HEK293T (cell line): ENCODE measurements around the gene HOXD11.

ENCODE experiments used
- ARNT ChIP-seq: fragments of 450-650 bp; IDR thresholded peaks from 2 replicates; pipeline ENCODE4 v1.6.1; 2017; ENCODE audit warnings: mild to moderate bottlenecking
- NFRKB ChIP-seq: fragments of 450-650 bp; IDR thresholded peaks from 2 replicates; pipeline ENCODE4 v1.6.1; 2016; ENCODE audit warnings: mild to moderate bottlenecking, moderate library complexity
- SUZ12 ChIP-seq: fragments of 450-650 bp; IDR thresholded peaks from 2 replicates; pipeline ENCODE4 v1.6.1; 2016; ENCODE audit warnings: mild to moderate bottlenecking
- TF ChIP-seq, protein P1 (sequence below): fragments of 450-650 bp; IDR thresholded peaks from 2 replicates; pipeline ENCODE4 v1.6.1; 2016

DNA sequence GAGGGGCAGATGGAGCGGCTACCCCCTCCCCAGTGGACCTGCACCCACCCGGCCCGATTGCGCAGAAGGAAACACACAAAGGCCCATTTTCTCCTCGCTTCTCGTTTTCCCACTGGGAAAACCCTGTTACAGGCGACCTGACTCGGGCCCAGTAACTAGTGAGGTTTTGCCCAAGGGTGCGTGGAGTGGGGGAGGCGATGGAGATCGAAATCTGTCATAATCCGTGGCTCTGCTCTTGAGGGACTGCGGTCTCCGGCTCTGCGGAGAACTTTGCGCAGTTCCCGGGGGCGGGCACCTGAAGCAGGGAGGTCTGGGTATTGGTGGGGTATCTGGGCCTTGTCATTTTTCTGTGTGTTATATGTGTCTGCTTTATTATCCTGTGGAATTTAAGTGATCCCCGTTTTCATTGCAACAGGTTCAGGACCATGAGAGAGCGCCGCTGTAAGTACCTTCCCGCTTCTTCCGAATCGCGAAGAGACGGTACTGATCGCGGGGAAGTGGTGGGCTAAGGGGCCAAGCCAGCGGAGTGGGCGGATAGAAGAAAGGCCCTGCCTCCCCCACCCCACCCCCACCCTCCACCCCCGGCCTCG is 40.2 kb downstream of the HOXD11 start:
- no peak for TF ChIP-seq SUZ12
- no peak for TF ChIP-seq NFRKB
- TF ChIP-seq, protein P1, sequence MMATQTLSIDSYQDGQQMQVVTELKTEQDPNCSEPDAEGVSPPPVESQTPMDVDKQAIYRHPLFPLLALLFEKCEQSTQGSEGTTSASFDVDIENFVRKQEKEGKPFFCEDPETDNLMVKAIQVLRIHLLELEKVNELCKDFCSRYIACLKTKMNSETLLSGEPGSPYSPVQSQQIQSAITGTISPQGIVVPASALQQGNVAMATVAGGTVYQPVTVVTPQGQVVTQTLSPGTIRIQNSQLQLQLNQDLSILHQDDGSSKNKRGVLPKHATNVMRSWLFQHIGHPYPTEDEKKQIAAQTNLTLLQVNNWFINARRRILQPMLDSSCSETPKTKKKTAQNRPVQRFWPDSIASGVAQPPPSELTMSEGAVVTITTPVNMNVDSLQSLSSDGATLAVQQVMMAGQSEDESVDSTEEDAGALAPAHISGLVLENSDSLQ: no peak
- TF ChIP-seq ARNT: no peak
